AML-193 (cell line): ENCODE results near the gene STK32C.
A peak's percentile ranks its signal among the peaks of the same experiment; 100 is the strongest.
"Not testable (repeated sequence)": the region's sequence is repeated elsewhere in the genome, so short reads cannot be mapped to it uniquely, and the experiment has no call there.

Experiments used
- DNase-seq, 2 experiments: peaks; one replicate each; lab custom pipeline; 2025; lab: John Stamatoyannopoulos, UW

STK32C gene

DNA sequence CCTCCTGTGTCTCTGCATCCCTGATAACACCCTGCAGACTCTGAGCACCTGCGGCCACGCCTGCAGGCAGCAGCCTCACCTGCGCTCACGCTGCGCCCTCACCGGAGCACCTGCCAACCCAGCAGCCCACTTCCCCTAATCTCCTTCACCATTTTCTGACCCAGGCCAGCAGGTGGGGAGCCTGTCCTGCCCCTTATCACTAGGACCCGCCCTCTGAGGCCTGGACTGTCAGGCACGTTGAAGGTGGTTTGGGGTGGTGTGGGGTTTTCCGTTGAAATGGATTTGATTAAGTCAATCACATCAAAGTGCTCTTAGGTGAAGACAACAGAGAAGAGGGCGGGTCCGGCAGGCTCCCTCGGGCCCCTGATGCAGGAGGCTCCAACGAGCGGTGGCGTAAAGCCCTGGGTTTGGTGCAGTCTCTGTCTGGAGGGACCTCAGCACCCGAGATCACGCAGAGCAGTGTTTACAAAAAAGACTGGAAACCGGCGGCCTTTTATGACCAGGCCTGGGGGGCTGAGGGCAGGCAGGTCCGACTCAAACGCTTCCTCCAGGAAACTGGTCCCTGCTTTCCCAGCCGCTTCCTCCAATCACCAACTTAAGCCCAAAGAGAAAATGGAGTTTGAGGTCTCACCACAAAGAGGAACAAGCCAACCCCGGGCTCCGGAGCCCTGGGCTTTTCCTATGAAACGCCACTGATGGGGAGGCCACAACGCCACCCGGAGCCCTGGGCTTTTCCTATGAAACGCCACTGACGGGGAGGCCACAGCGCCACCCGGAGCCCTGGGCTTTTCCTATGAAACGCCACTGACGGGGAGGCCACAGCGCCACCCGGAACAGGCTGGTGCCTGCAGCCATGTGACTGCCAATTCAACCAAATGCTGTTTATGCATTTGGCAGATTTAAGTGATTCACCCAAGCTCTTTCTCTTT, 75.5 kb downstream of the STK32C start:
- peak; percentile 54 to 71 for DNase-seq

DNA sequence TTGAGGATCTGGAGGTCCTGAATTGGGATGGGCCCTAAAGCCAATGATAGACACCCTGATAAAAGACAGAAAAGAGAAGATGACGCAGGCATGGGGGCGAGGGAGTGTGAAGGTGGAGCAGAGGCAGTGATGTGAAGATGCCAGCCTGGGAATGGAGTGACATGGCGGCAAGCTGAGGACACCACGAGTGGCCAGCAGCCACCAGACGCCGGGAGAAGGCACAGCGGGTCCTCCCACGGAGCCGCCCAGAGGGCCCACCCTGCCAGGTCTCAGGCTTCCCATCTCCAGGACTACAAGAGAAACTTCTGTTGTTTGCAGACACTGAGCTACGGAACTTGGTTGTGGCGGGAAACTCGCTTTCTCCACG, 76.1 kb downstream of the STK32C start:
- DNase-seq: no peak

DNA sequence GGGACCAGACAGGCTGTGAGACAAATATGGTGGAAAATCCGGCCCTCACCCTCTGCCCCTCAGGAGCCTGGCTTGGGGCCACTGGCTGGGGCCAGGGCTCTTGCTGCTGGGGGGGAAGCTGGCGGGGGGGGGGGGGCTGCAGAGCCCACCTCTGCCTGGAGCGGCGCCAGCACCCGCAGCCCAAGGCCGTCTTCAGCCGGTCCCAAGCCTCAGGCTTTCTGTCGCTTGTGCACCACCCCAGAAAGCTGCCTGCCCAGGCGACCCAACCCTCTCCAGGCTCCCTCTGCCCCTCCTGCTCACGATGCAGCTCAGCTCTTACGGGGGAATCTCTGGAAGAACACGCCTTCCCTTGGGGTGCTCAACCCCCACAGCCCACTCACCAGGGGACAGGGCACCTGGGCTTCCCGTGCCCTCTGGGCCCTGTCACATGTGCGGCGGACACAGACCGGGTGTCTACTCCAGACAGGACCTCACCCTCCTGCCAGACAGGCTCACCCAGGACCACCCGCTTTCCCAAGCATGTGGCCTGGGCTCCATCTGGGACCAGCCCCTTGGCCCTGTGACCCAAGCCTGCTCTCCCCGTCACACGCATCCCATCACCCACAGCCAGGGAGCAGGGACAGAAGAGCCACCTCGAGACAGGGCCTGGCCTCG, 77.1 kb downstream of the STK32C start:
- DNase-seq: no peak

DNA sequence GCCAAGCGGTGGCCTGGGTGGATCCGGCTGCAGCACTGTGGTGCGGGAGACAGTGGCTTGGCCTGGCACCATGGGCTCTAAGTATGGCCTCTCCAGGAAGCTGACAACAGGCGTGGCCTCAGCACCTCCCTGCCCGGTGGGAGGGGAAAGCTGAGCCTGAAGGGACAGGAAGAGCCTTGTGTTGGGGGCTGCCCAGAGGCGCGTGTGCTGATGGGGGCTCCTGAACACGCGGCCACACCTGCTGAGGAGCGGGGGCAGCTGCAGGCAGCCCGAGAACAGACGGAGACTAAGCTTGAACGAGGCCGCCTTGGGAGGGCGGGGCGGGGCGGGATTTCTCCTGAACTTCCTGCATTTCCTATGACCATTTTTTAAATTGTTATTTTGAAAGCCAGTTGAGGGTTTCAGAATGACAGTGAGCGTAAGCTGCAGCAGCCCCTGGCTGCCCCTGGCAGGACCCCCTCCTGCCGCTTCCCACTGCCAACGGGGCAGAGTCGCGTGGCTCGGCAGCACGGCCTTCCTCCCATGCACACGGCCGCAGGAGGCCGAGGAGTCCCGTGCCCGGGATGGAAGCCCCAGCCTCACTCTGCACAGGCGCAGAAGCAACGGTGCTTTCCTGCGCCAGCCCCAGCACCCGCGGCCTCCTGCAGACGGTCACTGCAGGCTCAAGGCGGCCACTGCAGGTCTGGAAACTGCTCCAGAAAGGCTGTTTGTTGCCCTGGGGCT, 77.8 kb downstream of the STK32C start:
- DNase-seq: no peak

DNA sequence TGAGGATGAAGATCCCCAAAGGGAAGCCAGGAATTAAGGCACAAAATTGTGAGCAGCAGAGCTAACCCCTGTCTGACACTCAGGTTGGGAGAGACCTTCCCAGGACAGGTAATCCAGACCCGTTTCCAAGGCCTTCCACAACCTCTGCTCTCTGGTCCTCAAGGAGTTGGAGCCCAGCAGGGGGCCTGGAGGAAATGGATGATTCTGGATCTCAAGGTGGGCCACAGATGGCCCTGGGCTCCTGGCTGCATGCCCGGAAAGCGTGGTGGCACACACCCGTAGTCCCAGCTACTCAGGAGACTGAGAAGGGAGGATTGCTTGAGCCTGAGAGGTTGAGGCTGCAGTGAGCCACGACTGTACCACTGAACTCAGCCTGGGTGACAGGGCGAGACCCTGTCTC, 78.7 kb downstream of the STK32C start:
- no peak for DNase-seq

DNA sequence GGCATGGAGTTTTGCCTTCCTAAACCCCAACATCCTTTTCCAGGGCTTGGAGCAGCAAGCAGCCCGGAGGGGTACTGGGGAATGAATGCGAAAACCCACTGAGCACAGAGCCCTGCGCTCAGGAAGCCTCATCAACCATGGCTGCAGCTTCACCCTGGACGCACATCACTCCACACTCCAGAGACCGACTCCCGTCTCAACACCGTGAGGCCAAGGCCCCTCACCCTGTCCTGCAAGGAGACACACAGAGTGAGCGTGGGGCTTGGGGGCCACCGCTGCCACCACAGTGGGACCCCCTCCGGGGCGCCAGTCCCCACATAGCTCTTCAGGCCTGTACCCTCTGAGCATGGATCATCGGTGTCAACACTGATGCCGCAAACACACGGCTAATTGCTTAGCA, 79.1 kb downstream of the STK32C start:
- DNase-seq: no peak

DNA sequence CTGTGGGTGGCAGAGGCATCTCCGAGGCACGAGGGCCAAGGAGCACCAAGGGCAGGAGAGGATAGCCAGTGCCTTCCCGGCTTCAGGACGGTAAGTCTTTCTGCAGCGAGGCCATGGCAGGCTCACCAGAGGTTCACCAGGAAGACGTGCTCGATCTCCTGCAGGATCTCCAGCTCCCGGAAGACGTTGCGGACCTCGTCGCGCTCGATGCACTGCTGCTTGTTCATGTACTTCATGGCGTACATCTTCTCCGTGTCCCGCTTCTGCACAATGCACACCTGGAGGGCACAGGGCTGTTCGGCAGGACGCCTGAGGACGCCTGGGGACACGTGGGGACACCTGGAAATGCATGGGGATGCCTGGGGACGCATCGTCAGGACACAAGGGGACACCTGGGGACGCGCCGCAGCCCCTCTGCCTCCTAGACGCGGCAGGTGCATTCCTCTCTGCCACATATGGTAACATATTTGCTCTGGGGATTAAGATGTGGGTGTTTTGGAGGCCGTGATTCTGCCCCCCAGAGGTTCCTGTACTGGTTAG, 79.8 kb downstream of the STK32C start:
- no peak for DNase-seq

DNA sequence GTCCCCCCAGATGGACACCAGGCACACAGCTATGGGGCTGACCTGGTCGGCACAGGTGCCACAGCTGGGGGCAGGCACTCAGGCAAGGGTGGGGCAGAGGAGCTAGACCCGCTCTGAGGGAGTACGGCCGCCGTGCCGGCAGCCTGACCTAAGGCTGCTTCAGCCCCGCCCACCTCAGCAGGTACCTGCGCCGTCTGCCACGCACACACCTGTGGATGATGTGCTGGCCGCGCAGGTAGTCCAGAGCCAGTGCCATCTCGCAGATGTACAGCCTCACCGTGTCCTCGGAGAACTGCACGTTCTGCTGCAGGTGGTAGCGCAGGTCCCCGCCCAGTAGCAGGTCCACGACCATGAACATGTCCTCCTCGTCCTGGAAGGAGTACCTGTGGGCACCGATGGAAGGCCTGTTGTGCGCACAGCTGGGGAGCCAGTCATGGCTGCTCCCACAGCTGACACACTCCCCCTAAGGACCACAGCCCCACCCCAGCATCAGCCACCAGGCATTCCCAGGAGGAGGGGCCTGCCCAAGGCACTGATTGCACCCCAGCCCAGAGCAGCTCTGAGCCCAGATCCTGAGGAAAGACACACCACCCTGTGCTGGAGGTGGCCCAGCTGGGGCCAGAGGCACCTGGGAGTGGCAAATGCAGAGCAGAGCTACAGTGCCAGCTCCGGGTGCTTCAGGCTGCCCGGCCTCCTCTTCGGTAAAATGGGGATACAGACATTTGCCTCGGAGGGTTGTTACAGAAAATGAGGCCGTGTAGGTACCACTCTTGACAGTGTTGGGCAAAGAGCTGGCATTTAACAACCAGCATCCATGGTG, 81.0 kb downstream of the STK32C start:
- no peak for DNase-seq

DNA sequence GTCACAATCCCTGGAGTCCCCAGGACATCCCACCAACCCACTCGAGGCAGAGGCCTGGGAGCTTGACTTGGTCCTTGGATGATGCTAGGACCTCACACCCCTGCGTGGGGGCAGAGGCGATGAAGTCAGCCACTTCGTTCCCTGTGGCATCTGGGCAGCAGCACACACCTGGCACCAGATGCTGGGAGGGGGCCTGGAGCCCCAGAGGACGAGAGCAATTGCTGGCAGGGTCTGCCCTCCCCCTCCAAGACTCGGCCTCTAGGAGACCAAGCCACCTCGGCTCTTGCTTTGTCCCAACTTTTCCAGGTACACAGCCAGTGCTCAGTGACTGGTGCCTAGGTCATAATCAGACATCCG, 81.9 kb downstream of the STK32C start:
- DNase-seq: no peak

DNA sequence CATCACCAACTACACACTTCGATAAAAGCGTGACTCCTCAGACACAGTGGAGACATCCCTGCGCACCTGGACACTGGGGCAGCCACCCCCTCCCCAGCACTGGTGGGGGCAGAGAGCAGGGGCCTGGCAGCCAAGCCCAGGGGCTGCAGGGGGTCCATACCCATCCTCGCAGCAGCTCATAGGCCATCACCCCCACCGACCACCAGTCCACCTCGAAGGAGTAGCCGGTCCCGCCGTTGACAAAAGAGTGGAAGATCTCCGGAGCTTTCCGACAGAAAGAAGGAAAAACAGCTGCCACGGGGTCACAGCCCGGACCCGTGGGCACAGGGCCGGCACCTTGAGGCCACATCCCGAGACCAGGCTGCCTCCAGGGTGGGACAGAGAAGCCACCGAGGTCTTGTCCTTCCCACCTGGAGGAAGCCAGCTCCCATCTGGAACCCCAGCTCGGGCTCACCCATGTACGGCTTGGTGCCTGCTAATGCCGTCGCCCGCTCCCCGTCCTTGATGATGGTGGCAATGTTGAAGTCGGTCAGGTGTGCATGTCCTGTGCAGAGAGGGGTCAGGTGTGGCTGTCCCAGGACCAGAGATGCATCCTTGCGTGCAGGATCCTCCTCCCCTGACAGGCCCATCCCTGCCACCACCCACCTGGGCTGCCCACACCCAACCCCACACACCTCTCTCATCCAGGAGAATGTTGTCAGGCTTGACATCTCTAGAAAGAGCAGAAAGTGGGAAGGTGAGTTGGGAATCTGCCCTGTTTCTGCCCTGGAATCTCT, 82.5 kb downstream of the STK32C start:
- DNase-seq: no peak

DNA sequence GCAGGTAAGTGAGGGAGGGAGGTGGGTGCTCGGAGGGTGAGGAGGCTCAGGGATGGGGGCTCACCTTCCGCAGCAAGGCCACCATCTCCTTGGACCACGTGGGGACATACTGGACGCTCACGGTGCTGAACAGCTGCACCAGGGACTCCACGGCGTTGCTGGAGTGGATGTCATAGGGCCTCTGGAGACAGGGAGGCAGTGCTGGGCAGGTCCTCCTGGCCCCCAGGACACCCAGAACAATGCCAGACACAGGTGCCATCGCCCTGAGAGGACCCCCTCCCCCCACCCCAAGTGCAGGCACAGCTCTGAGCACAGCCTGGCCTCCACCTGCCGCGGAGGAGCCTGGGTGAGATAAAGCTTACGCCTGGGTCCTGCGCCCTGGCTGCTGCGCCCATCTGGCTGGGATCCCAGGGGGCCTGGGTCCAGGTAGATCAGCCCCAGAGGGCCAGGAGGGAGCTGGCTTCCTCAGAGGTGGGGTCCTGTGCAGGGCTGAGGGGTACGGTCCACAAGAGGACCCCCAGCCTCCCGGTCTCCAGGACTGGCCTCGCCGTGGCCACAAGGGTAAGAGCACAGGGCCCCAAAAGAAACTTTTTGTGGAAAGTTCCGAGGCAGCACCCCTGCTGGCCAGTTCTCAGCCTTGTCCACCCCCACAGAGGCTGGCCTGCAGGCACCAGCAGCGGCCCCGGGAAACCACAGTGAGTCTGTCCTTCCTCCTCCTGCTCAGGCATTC, 83.2 kb downstream of the STK32C start:
- no peak for DNase-seq

DNA sequence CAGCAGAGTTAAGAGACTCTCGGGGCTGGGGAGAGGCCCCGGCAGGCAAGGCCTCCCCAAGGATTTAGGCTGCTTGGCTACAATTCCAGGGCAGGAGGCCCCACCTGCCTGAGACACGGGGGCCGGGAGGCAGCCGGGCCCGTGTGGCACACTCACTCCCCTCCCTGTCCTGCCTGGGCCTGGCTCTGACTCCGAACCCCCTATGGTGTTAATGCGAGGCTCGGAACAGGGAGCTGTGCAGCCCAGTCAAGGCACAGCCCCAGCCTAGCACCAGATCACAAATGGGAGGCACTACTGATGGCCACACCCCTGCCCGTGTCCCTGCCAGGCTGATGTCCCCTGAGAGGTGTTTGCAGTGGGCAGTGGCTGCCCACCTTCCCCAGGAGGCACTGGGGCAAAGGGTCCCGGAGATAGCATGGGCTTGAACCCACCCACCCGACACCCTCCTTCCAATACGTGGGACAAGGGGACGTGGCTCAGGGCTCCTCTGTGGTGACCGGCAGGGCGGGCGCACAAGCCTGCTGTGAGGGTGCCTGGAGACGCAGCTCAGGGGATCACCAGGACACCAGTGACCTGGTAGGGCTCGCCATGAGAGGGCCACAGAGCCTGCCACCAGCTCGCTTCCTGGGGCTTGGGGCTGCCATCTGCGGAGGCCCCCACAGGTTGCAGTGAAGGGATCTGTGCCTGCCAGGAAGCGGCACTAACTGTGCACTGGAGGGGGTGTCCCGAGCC, 84.0 kb downstream of the STK32C start:
- DNase-seq: no peak

DNA sequence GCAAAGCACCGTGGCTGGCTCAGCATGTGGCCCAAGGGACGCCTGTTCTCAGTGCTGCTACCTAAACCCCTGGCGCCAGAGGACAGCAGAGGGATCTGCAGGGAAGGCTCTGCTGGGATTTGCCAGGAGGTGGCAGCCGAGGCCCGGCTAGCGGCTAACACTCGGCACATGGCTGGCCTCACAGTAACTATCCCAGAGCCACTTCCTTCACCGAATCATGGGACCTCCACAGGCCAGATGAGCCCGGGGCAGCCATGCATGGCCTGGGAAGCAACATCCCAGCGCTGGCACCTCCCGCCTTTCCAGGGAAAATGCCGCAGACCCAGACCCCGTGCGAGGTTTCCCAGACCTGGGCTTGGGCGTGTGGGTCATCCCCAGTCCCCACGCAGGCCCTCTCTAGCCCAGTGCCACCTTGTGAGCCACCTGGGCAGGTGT, 84.6 kb downstream of the STK32C start:
- DNase-seq: peak; percentile 31 to 51

DNA sequence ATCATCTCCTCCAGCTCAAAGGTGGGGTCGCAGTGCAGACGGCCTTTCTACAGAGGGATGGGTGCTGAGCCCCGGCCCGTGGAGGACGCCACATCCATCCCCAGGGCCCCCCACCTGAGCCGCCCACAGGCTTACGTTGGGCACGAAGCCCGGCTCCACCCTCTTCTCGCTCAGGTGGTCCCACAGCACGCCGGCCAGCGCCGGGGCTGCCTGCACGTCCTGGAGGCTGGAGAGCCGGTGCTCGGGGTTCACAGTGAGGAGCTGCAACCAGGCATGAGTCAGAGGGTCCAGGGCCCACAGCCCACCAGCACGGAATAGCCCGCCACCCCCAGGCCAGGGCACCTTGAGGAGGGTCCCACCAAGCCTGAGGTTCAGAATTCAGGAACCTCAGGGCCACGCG, 85.0 kb downstream of the STK32C start:
- no peak for DNase-seq

DNA sequence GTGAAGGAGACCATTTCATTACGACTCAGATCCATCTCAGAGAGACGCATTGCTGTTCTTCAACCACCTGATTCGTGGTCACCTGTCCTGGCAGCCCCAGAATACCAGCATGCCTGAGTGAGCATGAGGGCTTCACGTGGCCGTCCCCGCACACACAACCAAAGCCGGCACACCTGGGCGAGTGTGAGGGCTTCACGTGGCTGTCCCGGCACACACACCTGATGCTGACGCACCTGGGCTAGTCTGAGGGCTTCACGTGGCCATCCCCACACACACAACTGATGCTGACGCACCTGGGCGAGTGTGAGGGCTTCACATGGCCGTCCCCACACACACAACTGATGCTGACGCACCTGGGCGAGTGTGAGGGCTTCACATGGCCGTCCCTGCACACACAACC, 86.8 kb downstream of the STK32C start:
- not testable (repeated sequence) for DNase-seq

DNA sequence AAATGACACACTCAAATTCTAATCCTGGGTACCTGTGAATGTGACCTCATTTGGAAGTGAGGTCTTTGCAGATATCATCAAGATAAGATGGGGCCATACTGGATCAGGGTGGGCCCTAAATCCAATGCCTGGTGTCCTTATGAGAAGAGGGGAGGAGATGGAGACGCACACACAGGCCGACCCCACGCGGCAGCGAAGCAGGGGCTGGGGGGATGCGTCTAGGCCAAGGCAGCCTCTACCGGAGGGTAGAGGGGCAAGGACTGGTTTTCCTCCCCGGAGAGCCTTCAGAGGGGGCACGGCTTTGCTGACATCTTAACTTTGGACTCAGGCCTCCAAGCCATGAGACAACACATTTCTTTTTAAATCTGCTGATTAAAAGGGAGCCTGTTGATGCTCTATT, 87.7 kb downstream of the STK32C start:
- no peak for DNase-seq

DNA sequence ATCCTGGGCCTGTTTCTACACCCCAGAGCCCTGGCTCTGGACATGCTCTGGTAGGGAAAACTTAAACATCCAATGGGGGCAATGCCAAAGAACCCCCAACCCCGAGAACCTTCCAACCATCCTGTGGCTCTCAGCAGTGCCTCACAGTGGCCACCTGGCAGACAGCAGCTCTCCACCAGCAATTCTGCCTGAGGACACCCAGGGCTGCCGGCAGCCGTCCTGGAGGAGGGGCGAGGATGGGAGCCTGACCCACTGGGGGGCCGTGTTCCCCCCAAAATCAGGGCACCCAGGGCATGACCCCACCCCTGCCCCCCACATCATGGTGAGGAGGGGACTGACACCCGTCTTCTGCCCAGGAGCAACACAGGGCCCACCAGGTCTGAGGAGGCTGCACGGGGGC, 88.3 kb downstream of the STK32C start:
- DNase-seq: no peak

DNA sequence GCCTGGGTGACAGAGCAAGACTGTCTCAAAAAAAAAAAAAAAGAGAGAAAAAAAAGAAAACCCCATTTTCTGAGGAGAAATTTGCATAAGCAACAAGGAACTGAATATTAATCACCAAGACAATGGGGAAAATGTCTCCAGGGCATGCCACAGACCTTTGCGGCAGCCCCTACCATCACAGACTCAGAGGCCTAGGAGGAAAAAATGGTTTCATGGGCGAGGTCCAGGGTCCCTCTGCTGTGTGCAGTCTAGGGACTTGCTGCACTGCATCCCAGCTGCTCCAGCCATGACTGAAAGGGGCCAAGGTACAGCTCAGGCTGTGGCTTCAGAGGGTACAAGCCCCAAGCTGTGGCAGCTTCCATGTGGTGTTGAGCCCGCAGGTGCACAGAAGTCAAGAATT, 91.3 kb downstream of the STK32C start:
- not testable (repeated sequence) for DNase-seq

DNA sequence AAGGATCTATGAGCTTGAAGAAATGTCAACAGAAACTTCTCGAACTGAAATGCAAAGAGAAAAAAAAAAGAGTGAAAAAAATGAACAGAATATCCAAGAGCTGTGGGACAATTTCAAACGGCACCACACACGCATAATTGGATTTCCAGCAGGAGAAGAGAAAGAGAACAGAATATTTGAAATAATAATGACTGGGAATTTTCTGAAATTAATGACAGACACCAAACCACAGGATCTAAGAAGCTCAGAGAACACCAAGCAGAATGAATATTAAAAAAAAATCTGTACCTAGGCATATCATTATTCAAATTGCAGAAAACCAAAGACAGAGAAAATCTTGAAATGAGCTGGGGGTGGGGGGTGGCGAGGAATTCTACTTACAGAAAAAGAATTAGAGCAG, 93.8 kb downstream of the STK32C start:
- no peak for DNase-seq

DNA sequence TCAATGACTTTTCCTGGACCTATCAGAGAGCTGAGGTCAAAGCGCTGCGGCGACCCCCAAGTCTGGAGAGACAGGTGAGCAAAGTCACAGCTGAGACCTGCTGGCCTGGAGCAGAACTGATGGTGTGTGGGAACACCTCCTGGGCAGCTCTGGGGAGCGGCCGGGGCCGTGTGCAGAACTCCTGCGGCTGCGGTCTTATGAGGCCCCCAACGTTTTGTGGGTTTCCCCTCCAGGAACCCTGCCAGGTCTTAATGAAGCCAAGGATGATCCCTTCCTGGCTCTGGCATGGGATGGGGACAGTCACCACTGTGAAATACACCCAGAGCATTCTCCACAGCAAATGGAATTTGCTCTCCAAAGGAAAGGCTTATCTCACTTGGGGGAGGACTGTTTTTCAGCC, 94.9 kb downstream of the STK32C start:
- no peak for DNase-seq
